Ovary (tissue), 3 donors: Measurements from ENCODE around the gene YIPF1.

Experiments used
- CTCF ChIP-seq, 3 donors: fragments of 450-650 bp in 2 of 3; fragments of 200-600 bp in 1 of 3; IDR thresholded peaks; one replicate each; pipeline versions ENCODE4 v1.5.1 to v1.8.0; 2016 to 2022; ENCODE audit warnings: antibody characterized with exemption in 3 of 3, mild to moderate bottlenecking in 1 of 3
- EP300 ChIP-seq: sonication (generic); formaldehyde crosslinking; IDR thresholded peaks from one replicate; pipeline ENCODE4 v1.6.1; 2017; ENCODE audit warnings: antibody characterized with exemption
- POLR2A ChIP-seq: fragments of 450-650 bp; IDR thresholded peaks from one replicate; pipeline ENCODE4 v1.6.1; 2017; ENCODE audit warnings: antibody characterized with exemption, mild to moderate bottlenecking, moderate library complexity
- donor health status: DM: no; HTN: no; CAD: no.

- TF ChIP-seq CTCF (IDR thresholded peaks at IDR 0.05) (no peak), POLR2A (no peak), EP300 (no peak)
Observed at GRCh38 chr1:53871221-53871620, 18.4 kb downstream of the YIPF1 start.
